ENCODE measurements around the gene COMTD1.
"Not testable (repeated sequence)": the region's sequence is repeated elsewhere in the genome, so short reads cannot be mapped to it uniquely, and the experiment has no call there.

Gene COMTD1

GRCh38 chr10:75230600-75231038 is 5.1 kb downstream of the COMTD1 start:
- H3K27me3 ChIP-seq (ENCODE audit: control insufficient read depth in 1 of 2, insufficient read depth in 2 of 2, low read length in 2 of 2): no peaks in the 10 kb centered on the region
- no peak overlapping the region for H3K9ac ChIP-seq (ENCODE audit: low read length)
- H3K9me3 ChIP-seq (ENCODE audit: low read length): no peaks in the 10 kb centered on the region
- H3K27ac ChIP-seq (ENCODE audit: low read depth, low read length): no peak overlapping the region
- no peak overlapping the region for H3K4me3 ChIP-seq (ENCODE audit: low read depth in 1 of 2, low read length in 2 of 2)
- H3K4me1 ChIP-seq (ENCODE audit: insufficient read depth, low read length): peaks cover 31% of the 10 kb centered on the region
- peaks cover 40% of the 10 kb centered on the region for H3K36me3 ChIP-seq (ENCODE audit: insufficient read depth, low read length)

DNA sequence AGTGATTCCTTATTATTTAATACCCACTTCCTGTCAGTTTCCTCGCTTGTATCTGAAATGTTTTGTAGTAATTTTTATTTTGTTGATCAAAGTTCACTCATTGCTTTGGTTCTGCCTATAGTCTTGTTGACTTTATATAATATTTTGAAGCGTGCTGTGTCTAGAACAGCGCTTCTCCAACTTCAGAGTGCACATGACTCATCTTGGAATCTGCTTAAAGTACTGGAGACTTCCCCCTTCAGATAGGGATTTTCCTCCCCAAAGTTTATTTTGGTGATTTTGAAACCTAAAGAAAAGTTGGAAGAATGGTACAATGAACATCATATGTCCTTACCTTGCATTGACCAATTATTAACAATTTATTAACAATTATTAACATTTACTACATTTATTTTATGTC is 5.8 kb downstream of the COMTD1 start:
- H3K9me3 ChIP-seq (ENCODE audit: low read length): no peaks in the 10 kb centered on the region
- no peak overlapping the region for H3K27ac ChIP-seq (ENCODE audit: low read depth, low read length)
- H3K36me3 ChIP-seq (ENCODE audit: insufficient read depth, low read length): peaks cover 40% of the 10 kb centered on the region
- no peaks in the 10 kb centered on the region for H3K27me3 ChIP-seq (ENCODE audit: control insufficient read depth in 1 of 2, insufficient read depth in 2 of 2, low read length in 2 of 2)
- H3K4me3 ChIP-seq (ENCODE audit: low read depth in 1 of 2, low read length in 2 of 2): no peak overlapping the region
- no peak overlapping the region for H3K9ac ChIP-seq (ENCODE audit: low read length)
- peaks cover 37% of the 10 kb centered on the region for H3K4me1 ChIP-seq (ENCODE audit: insufficient read depth, low read length)

- Histone ChIP-seq H3K27me3 (ENCODE audit: control insufficient read depth in 1 of 2, insufficient read depth in 2 of 2, low read length in 2 of 2) (no peaks in the 10 kb centered on the region), H3K27ac (ENCODE audit: low read depth, low read length) (no peak overlapping the region), H3K36me3 (ENCODE audit: insufficient read depth, low read length) (peaks cover 44% of the 10 kb centered on the region), H3K4me1 (ENCODE audit: insufficient read depth, low read length) (peaks cover 48% of the 10 kb centered on the region), H3K4me3 (ENCODE audit: low read depth in 1 of 2, low read length in 2 of 2) (no peak overlapping the region), H3K9me3 (ENCODE audit: low read length) (no peaks in the 10 kb centered on the region), H3K9ac (ENCODE audit: low read length) (no peak overlapping the region)
Measured at GRCh38 chr10:75228834-75229233, 6.9 kb downstream of the COMTD1 start.

- no peak overlapping the region for H3K9ac ChIP-seq (ENCODE audit: low read length)
- H3K4me3 ChIP-seq (ENCODE audit: low read depth in 1 of 2, low read length in 2 of 2): no peak overlapping the region
- no peaks in the 10 kb centered on the region for H3K9me3 ChIP-seq (ENCODE audit: low read length)
- H3K36me3 ChIP-seq (ENCODE audit: insufficient read depth, low read length): peaks cover 50% of the 10 kb centered on the region
- no peak overlapping the region for H3K27ac ChIP-seq (ENCODE audit: low read depth, low read length)
- no peaks in the 10 kb centered on the region for H3K27me3 ChIP-seq (ENCODE audit: control insufficient read depth in 1 of 2, insufficient read depth in 2 of 2, low read length in 2 of 2)
- peaks cover 52% of the 10 kb centered on the region for H3K4me1 ChIP-seq (ENCODE audit: insufficient read depth, low read length)
Measured at GRCh38 chr10:75228278-75228677, 7.5 kb downstream of the COMTD1 start.

DNA sequence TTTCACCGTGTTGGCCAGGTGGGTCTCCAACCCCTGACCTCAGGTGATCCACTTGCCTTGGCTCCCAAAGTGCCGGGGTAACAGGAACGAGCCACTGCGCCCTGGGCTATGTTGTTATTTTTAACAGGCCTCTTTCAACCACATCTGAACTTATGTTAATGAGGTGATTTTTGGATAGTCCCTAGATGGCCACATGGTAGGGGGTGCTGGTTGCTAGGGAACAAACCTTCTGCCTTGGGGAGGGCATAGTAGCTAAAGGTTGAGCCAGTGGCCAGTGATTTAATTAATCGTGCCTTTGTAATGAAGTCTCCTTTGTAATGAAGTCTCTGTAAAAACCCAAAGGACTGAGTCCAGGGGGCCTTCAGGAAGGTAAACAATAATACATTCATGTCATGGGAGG is 9.1 kb downstream of the COMTD1 start:
- no peaks in the 10 kb centered on the region for H3K9me3 ChIP-seq (ENCODE audit: low read length)
- peaks cover 52% of the 10 kb centered on the region for H3K4me1 ChIP-seq (ENCODE audit: insufficient read depth, low read length)
- H3K27me3 ChIP-seq (ENCODE audit: control insufficient read depth in 1 of 2, insufficient read depth in 2 of 2, low read length in 2 of 2): no peaks in the 10 kb centered on the region
- peaks cover 58% of the 10 kb centered on the region for H3K36me3 ChIP-seq (ENCODE audit: insufficient read depth, low read length)
- H3K27ac ChIP-seq (ENCODE audit: low read depth, low read length): no peak overlapping the region
- no peak overlapping the region for H3K9ac ChIP-seq (ENCODE audit: low read length)
- H3K4me3 ChIP-seq (ENCODE audit: low read depth in 1 of 2, low read length in 2 of 2): no peak overlapping the region

DNA sequence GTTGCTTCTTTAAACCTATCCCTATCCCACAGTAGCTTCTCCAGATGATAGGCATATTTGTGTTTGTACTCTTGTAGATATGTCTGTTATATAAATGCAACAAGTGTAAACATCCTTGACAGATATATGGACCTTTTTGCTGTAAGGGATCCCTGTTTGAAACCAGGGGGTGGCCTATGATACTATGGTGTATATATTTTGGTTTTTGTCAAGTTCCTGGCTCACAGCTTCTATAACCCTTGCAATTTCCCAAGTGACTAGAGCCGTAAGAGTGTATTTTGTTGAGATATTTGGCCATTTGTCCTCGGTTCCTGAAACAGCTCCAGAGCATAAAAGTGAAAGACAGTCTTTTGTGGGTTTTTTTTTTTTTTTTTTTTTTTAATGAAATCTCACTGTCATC is 9.7 kb downstream of the COMTD1 start:
- no peaks in the 10 kb centered on the region for H3K9me3 ChIP-seq (ENCODE audit: low read length)
- no peak overlapping the region for H3K4me3 ChIP-seq (ENCODE audit: low read depth in 1 of 2, low read length in 2 of 2)
- no peak overlapping the region for H3K9ac ChIP-seq (ENCODE audit: low read length)
- no peaks in the 10 kb centered on the region for H3K27me3 ChIP-seq (ENCODE audit: control insufficient read depth in 1 of 2, insufficient read depth in 2 of 2, low read length in 2 of 2)
- H3K36me3 ChIP-seq (ENCODE audit: insufficient read depth, low read length): peaks cover 57% of the 10 kb centered on the region
- H3K27ac ChIP-seq (ENCODE audit: low read depth, low read length): peak overlapping the region; percentile 20
- peaks cover 52% of the 10 kb centered on the region for H3K4me1 ChIP-seq (ENCODE audit: insufficient read depth, low read length)

- Histone ChIP-seq H3K4me1 (ENCODE audit: insufficient read depth, low read length) (peaks cover 39% of the 10 kb centered on the region), H3K9ac (ENCODE audit: low read length) (no peak overlapping the region), H3K9me3 (ENCODE audit: low read length) (no peaks in the 10 kb centered on the region), H3K4me3 (ENCODE audit: low read depth in 1 of 2, low read length in 2 of 2) (no peak overlapping the region), H3K27ac (ENCODE audit: low read depth, low read length) (no peak overlapping the region), H3K36me3 (ENCODE audit: insufficient read depth, low read length) (peaks cover 58% of the 10 kb centered on the region), H3K27me3 (ENCODE audit: control insufficient read depth in 1 of 2, insufficient read depth in 2 of 2, low read length in 2 of 2) (no peaks in the 10 kb centered on the region)
Measured at GRCh38 chr10:75223507-75223906, 12.2 kb downstream of the COMTD1 start.

GRCh38 chr10:75221492-75221891 is 14.3 kb downstream of the COMTD1 start:
- peaks cover 39% of the 10 kb centered on the region for H3K4me1 ChIP-seq (ENCODE audit: insufficient read depth, low read length)
- not testable (repeated sequence) for H3K9me3 ChIP-seq (ENCODE audit: low read length); H3K27me3 ChIP-seq (ENCODE audit: control insufficient read depth in 1 of 2, insufficient read depth in 2 of 2, low read length in 2 of 2); H3K4me3 ChIP-seq (ENCODE audit: low read depth in 1 of 2, low read length in 2 of 2); H3K9ac ChIP-seq (ENCODE audit: low read length); H3K27ac ChIP-seq (ENCODE audit: low read depth, low read length)
- peaks cover 58% of the 10 kb centered on the region for H3K36me3 ChIP-seq (ENCODE audit: insufficient read depth, low read length)

- Histone ChIP-seq H3K27me3 (ENCODE audit: control insufficient read depth in 1 of 2, insufficient read depth in 2 of 2, low read length in 2 of 2) (no peaks in the 10 kb centered on the region), H3K9me3 (ENCODE audit: low read length) (no peaks in the 10 kb centered on the region), H3K4me3 (ENCODE audit: low read depth in 1 of 2, low read length in 2 of 2) (no peak overlapping the region), H3K36me3 (ENCODE audit: insufficient read depth, low read length) (peaks cover 68% of the 10 kb centered on the region), H3K27ac (ENCODE audit: low read depth, low read length) (no peak overlapping the region), H3K9ac (ENCODE audit: low read length) (no peak overlapping the region), H3K4me1 (ENCODE audit: insufficient read depth, low read length) (peaks cover 36% of the 10 kb centered on the region)
Measured at GRCh38 chr10:75220274-75220673, 15.5 kb downstream of the COMTD1 start.

- Histone ChIP-seq H3K4me3 (ENCODE audit: low read depth in 1 of 2, low read length in 2 of 2) (peak overlapping the region in 1 of 2 donors; percentile 58), H3K9me3 (ENCODE audit: low read length) (no peaks in the 10 kb centered on the region), H3K27me3 (ENCODE audit: control insufficient read depth in 1 of 2, insufficient read depth in 2 of 2, low read length in 2 of 2) (no peaks in the 10 kb centered on the region), H3K9ac (ENCODE audit: low read length) (peak overlapping the region; percentile 69), H3K4me1 (ENCODE audit: insufficient read depth, low read length) (peaks cover 56% of the 10 kb centered on the region), H3K36me3 (ENCODE audit: insufficient read depth, low read length) (peaks cover 28% of the 10 kb centered on the region), H3K27ac (ENCODE audit: low read depth, low read length) (peak overlapping the region; percentile 24)
Measured at GRCh38 chr10:75212343-75212742, 23.4 kb downstream of the COMTD1 start.

DNA sequence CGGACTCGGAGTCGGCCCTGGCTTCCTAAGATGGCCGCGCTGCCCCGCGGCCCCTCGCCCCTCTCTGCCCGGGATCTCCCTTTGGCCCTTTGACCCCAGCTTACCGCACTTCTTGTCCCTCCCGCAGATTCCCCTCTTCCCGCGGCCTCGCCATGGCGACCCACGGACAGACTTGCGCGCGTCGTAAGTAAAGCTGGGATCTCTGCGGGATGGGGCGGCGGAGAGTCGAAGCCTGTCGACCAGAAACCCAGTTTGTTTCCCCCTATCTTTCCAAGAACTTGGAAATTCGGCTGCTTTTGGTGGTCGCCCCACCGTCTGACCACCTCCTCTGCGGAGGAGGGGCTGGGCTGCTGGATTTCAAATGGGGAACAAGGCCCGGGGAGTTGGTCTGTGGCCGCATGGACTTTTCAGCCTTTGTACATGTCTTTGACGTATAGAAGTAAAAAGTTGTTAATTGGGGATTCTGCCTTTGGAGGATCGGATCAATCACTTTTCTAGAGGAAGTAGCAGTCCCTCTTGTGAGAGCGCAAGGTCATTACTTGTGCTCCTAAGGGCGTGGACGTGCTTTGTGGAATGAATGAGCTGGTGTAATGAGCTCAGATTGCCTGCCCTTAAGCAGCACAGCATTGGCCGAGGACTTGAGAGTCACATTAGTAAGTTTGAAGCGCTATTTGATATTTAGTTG is 24.6 kb downstream of the COMTD1 start:
- Histone ChIP-seq H3K36me3 (ENCODE audit: insufficient read depth, low read length) (peaks cover 23% of the 10 kb centered on the region), H3K9me3 (ENCODE audit: low read length) (no peaks in the 10 kb centered on the region), H3K4me1 (ENCODE audit: insufficient read depth, low read length) (peaks cover 44% of the 10 kb centered on the region), H3K27me3 (ENCODE audit: control insufficient read depth in 1 of 2, insufficient read depth in 2 of 2, low read length in 2 of 2) (no peaks in the 10 kb centered on the region), H3K27ac (ENCODE audit: low read depth, low read length) (peak overlapping the region; percentile 94), H3K4me3 (ENCODE audit: low read depth in 1 of 2, low read length in 2 of 2) (peak overlapping the region; percentile 55 to 58), H3K9ac (ENCODE audit: low read length) (peak overlapping the region; percentile 69)
